PFSK-1 (cell line): ENCODE results near the gene MELK.

Experiments
- FOXP2 ChIP-seq: optimal IDR thresholded peaks from 2 replicates; pipeline ENCODE3; 2011; ENCODE audit warnings: borderline replicate concordance, control low read depth, inconsistent platforms; ENCODE audit not compliant: insufficient read depth; ENCODE audit errors: extremely low read length, extremely low read depth
- POLR2AphosphoS5 ChIP-seq: IDR thresholded peaks from 2 replicates; pipeline ENCODE4 v1.6.1; 2012; ENCODE audit warnings: low read depth, mild to moderate bottlenecking, control low read depth, low read length, moderate library complexity
- REST ChIP-seq, 2 experiments: IDR thresholded peaks; 2 replicates each; pipeline versions ENCODE4 v1.6.1 to v1.8.0; 2011 to 2012; ENCODE audit warnings: low read depth in 2 of 2, low read length in 2 of 2, control low read depth in 1 of 2, inconsistent platforms in 1 of 2, mild to moderate bottlenecking in 1 of 2, moderate library complexity in 1 of 2; ENCODE audit not compliant: insufficient read depth in 1 of 2
- SIN3A ChIP-seq: IDR thresholded peaks from 2 replicates; pipeline ENCODE4 v1.6.1; 2012; ENCODE audit warnings: mild to moderate bottlenecking, low read length, moderate library complexity, borderline replicate concordance; ENCODE audit not compliant: insufficient read depth
- TAF1 ChIP-seq: IDR thresholded peaks from 2 replicates; pipeline ENCODE4 v1.6.1; 2012; ENCODE audit warnings: low read length, control low read depth, borderline replicate concordance; ENCODE audit not compliant: insufficient read depth

MELK gene

GRCh38 chr9:36676778-36677485 lies 104.2 kb downstream of the MELK start:
- no peak for TF ChIP-seq FOXP2
- TF ChIP-seq REST (IDR thresholded peaks at IDR 0.05; ENCODE audit: insufficient read depth in 1 of 2, low read depth in 2 of 2, low read length in 2 of 2) = no peak
- no peak for TF ChIP-seq POLR2AphosphoS5
- no peak for TF ChIP-seq SIN3A
- TF ChIP-seq TAF1 = no peak

DNA sequence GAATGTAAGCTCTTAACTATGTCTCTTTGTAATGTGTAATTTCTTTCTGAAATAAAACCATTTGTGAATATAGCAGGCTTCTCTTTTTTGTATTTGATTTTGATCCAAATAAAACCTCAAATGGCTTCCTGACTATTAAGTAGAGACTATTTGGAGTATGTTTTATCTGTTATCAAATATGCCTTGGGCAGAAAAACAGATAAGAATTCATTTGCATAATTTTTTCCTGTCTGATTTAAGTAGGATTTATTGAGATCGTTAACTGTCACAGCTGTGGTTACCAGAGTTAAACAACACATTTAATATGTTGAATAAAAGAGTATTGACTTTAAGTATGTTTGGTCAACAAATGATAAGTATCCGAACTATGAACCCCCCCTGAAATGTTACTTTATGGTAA lies 104.9 kb downstream of the MELK start:
- no peak for TF ChIP-seq SIN3A
- no peak for TF ChIP-seq POLR2AphosphoS5
- TF ChIP-seq REST (IDR thresholded peaks at IDR 0.05; ENCODE audit: insufficient read depth in 1 of 2, low read depth in 2 of 2, low read length in 2 of 2) = no peak
- TF ChIP-seq TAF1 = no peak
- TF ChIP-seq FOXP2 = no peak

DNA sequence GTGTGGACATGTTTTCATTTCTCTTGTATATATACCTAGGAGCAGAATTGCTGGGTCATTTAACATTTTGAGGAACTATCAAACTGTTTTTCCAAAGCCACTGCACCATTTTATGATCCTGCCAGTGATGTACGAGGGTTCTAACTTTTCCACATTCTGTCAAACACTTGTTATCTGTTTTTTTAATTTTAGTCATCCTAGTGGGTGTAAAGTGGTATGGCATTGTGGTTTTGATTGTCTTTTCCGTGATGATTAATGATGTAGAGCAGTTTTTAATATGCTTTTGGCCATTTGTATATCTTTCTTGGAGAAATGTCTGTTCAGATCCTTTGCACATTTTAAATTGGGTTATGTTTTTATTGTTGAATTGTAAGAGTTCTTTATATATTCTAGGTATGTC lies 107.0 kb downstream of the MELK start:
- TF ChIP-seq REST (IDR thresholded peaks at IDR 0.05; ENCODE audit: insufficient read depth in 1 of 2, low read depth in 2 of 2, low read length in 2 of 2) (no peak), TAF1 (no peak), FOXP2 (no peak), POLR2AphosphoS5 (no peak), SIN3A (no peak)

DNA sequence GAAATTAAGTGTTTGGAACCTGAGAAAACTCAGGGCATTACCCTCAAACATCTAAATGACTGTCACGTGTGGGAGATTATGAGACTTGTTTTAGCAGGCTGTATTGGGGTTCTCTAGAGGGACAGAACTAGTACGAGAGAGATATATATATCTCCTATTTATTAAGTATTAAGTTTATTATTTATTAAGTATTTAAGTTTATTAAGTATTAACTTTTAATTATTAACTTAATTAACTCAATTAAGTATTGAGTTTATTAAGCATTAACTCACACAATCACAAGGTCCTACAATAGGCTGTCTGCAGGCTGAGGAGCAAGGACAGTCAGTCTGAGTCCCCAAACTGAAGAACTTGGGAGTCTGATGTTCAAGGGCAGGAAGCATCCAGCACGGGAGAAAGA lies 113.8 kb downstream of the MELK start:
- no peak for TF ChIP-seq SIN3A

DNA sequence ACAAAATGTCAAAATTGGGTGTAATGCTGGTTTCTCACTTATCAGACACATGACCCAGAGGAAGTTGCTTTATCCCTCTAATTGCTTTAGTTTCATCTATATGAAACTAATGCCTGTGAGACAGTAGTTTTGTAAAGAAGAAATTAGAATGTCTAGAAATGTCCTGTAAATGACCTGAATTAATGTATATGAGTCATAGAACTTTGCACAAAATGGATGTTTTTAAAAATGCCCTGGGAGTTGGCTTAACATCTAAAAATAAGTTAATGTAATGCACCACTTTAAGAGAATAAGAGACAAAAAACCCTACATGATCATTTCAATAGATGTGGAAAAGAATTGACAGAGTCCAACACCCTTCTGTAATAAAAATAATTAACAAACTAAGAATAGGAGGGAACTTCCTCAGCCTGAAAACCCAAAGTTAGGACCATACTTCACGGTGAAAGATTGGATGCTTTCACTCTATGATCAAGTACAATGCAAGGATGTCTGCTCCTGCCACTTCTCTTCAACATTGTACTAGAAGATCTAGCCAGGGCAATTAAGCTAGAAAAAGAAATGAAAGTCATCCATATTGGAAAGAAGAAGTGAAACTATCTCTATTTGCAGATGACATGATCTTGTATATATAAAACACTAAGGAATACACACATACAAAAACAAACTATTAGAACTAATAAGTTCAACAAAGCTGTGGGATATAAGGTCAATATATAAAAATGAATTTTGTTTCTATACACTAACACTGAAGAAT lies 117.9 kb downstream of the MELK start:
- TF ChIP-seq POLR2AphosphoS5 (no peak), FOXP2 (no peak), TAF1 (no peak), REST (IDR thresholded peaks at IDR 0.05; ENCODE audit: insufficient read depth in 1 of 2, low read depth in 2 of 2, low read length in 2 of 2) (no peak), SIN3A (no peak)
